Measurements from ENCODE around the gene SNX32.
A peak's percentile ranks its signal among the peaks of the same experiment; 100 is the strongest.
"Not testable (repeated sequence)": the region's sequence is repeated elsewhere in the genome, so short reads cannot be mapped to it uniquely, and the experiment has no call there.

Gene SNX32

GRCh38 chr11:65829459-65829858, 4.3 kb upstream of the SNX32 start:
- no peak for DNase-seq

- DNase-seq = not testable (repeated sequence)
Observed at GRCh38 chr11:65832231-65832630, 1.5 kb upstream of the SNX32 start.

DNA sequence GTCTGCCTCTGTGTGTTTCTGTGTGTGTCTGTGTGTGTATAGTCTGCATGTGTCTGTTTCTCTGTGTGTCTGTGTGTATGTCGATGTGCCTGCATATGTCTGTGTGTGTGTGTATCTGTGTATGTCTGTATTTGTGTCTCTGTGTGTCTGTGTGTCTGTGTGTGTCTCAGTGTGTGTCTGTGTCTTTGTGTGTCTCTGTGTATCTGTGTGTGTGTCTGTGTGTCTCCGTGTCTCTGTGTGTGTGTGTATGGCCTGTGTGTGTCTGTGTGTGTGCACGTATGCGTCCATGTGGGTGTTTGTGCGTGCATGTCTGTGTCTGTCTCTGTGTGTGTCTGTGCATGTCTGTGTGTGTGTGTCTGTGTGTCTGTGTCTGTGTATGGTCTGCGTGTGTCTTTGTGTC, 439 bp downstream of the SNX32 start:
- DNase-seq = no peak

- no peak for DNase-seq
Observed at GRCh38 chr11:65842144-65842543, 8.4 kb downstream of the SNX32 start.

DNA sequence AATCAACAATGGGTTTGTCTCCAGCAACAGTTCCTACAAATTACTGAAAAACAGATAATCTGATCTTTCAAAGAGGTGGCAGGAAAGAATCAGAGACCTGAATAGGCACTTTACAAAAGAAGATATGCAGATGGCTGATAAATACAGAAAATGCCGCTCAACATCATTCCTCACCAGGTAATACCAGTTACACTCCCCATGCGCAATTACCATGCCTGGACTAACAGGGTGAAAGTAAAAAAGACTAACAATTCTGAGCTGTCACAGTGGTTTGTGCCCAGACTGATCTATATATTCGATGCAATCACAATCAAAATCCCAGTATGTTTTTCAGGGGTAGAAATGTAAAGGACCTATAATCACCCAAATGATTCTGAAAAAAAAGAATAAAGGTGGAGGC, 10.0 kb downstream of the SNX32 start:
- no peak for DNase-seq

GRCh38 chr11:65844231-65844872, 10.6 kb downstream of the SNX32 start:
- DNase-seq = no peak

DNA sequence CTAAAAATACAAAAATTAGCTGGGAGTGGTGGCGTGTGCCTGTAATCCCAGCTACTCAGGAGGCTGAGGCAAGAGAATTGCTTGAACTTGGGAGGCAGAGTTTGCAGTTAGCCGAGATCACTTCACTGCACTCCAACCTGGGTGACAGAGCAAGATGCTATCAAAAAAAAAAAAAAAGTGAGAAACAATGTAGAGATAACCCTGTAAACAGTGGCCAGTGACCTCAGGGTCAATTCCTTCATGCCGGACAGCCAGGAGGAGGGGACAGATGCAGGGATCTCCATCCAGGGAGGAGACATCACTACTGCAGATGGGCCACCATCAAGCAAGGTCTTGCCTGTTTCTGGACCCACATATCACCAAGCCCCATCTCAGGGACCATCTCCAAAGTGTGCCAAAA, 14.0 kb downstream of the SNX32 start:
- no peak for DNase-seq

- not testable (repeated sequence) for DNase-seq
Observed at GRCh38 chr11:65848693-65849092, 14.9 kb downstream of the SNX32 start.

DNA sequence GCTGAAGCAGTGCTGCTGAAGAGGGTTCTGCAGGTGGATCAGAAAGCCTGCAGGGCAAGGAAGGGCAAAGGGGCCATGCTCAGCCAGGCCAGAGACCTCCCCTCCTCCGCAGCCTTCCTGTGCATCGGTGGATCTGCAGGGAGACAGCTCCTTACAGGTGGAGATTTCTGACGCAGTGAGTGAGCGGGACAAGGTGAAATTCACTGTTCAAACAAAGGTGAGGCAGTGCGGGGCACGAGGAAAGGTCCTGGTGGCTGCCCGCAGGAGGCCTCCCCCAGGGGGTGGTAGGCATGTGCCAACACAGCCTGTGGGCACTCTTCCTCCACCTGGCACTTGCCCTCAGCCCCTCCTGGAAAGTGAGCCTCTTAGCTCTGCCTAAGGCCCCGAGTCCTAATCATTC, 15.6 kb downstream of the SNX32 start:
- DNase-seq = no peak

GRCh38 chr11:65849771-65850216, 16.0 kb downstream of the SNX32 start:
- no peak for DNase-seq

DNA sequence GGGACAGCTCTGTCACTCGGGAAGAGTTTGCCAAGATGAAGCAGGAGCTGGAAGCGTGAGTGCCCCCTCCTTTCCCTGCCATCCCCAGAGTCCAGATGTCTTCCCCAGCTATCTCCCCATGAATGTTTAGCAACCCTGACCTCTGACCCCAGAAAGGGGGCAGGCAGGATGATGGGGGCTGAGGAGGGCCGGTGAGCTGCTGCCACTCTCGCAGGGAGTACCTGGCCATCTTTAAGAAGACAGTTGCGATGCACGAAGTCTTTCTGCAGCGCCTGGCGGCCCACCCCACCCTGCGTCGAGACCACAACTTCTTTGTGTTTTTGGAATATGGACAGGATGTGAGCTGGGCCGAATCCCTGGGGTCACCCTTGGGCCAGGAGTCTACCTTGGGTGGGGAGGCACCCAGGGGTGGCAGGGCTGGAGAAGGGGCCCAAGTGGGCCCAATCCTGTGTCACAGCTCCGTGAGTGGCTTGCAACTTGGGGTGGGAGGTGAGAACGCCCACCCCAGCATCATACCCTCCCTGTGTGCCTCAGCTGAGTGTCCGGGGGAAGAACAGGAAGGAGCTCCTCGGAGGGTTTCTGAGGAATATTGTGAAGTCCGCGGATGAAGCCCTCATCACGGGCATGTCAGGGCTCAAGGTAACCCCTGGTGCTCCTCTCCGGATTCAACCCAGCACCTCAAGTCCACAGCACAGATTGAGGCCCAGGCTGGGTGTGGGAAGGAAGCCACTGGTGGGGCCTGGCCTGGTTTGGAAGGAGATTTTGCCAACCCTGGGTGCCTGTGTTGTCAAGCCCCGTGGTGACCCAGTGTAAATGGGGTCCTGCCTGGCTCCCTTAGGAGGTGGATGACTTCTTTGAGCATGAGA, 16.7 kb downstream of the SNX32 start:
- DNase-seq = no peak

- peak; percentile 46 for DNase-seq
Observed at GRCh38 chr11:65851083-65851579, 17.4 kb downstream of the SNX32 start.

- no peak for DNase-seq
Observed at GRCh38 chr11:65851811-65852507, 18.2 kb downstream of the SNX32 start.

- no peak for DNase-seq
Observed at GRCh38 chr11:65852508-65853245, 18.9 kb downstream of the SNX32 start.

- DNase-seq = no peak
Observed at GRCh38 chr11:65853246-65853979, 19.6 kb downstream of the SNX32 start.

DNA sequence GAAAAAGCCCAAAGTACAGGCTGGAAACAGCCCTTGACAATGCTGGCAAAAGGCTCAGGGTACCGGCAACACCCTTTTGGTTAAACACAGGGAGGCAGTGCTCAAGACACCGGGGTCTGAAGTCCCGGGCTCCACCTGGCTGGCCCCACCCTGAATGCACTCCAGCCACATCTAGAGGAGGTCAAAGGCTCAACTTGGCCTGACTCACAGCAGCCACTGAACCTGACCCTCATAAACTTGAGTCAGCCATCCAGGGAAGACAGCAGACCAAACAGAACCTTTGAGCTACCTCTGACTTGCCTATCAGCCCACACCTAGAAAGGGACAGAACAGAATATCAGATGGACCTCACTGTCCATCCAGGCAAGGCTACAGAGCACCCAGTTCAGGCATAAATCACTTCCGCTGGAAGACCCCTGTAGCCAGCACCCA, 20.4 kb downstream of the SNX32 start:
- no peak for DNase-seq

GRCh38 chr11:65854852-65855837, 21.4 kb downstream of the SNX32 start:
- no peak for DNase-seq

- DNase-seq = no peak
Observed at GRCh38 chr11:65855927-65856363, 22.2 kb downstream of the SNX32 start.

- DNase-seq = peak; percentile 69
Observed at GRCh38 chr11:65856689-65857499, 23.1 kb downstream of the SNX32 start.

- DNase-seq = no peak
Observed at GRCh38 chr11:65857500-65857852, 23.7 kb downstream of the SNX32 start.

Data from fibroblast of skin of back (primary cell).